ENCODE data around the gene VPS50.

DNA sequence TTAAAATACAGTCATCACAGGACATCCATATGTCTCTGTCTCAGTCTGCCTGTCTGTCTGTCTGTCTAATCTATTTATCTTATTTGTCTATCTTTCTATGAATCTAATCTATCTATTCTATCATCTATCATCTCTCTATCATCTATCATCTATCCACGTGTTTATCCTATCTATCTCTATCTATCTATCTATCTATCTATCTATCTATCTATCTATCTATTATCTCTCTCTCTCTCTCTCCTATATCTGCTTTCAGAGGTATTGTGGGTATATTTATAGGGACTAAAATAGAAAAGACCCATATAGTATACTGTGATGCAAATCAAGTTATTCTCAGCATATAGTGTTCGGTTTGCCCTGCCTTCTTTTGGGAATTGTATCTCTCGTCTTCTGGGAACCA, 167.5 kb downstream of the VPS50 start:
- TF ChIP-seq EZH2 (IDR thresholded peaks at IDR 0.05) (no peak), POLR2AphosphoS5 (IDR thresholded peaks at IDR 0.05; ENCODE audit: borderline replicate concordance, low read depth, low read length) (no peak), FOXP2 (optimal IDR thresholded peaks at IDR 0.05; ENCODE audit: control extremely low read depth, extremely low read length, insufficient read depth) (no peak)
